HG03520 (cell line): Measurements from ENCODE around the gene TMEM255B.

Experiments
- ATAC-seq: cut with Tn5 transposase; IDR thresholded peaks from one replicate; pipeline ENCODE4 v1.9.1; 2021; ENCODE audit warnings: mild to moderate bottlenecking, moderate library complexity; ENCODE audit not compliant: unreplicated experiment

The TMEM255B gene

DNA sequence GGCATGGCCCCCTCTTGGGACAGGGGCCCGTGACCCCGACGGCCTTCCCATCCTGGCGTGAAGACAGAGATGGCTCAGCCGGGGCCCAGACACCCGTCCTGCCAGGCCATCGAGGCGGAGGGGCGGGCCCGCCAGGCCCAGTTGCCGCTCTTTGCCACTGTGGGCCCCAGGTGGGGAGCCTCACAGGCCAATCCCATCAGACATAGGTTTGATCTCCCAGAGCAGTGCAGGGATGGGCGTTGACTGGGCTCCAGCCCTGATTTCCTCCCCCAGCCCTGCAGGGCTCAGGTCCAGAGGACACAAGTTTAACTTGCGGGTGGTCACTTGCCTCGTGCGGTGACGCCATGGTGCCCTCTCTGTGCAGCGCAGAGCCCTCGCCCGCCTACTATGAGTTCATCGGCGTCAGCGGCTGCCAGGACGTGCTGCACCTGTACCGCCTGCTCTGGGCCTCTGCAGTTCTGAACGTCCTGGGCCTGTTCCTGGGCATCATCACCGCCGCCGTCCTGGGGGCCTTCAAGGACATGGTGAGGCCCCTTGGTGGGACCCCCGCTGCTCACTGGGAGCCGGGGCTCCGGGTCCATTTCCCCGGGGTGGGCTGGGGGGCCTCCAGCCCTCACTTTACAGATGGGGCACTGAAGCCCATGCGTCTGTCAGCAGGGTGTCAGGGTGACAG is 42.4 kb downstream of the TMEM255B start:
- no peak for ATAC-seq

DNA sequence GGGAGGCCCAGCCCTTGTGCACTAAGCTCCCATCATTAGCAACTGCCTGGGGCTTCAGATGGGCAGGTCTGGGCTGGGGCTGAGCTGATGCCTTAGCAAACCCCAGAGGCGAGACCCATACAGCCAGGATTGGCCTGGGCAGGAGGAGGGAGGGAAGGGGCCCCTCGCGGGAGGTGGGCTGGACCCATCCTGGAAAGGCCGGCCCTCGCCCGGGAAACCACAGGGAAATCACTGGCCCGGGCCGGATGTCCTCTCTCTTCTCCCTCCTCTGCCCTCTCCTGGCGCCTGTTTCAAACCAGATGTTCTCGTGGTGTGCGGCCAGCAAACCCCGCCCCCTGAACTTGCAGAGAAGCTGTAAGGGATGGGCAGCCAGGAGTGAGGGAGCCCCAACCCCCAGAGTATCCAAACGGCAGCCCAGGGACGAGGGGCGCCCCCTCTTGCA is 43.1 kb downstream of the TMEM255B start:
- ATAC-seq = no peak

DNA sequence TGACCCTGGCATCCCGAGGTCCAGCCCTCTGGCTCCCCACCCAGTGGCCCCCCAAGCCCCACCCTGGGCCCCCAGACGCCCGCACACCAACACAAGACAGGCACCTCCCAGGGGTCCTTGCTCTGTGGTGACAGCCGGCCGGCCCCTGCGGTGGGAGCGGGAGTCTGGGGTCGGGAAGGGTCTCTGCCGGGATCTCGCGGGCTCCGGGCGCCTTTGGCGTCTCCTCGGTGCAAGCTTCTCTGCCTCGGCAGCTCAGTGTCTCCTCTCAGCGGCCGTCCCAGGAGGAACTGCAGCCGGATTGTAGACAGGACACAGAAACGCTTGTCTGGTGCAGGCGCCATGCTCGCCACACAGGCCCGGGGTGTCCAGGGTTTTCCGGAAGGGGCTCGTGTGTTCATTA is 43.7 kb downstream of the TMEM255B start:
- ATAC-seq = no peak

DNA sequence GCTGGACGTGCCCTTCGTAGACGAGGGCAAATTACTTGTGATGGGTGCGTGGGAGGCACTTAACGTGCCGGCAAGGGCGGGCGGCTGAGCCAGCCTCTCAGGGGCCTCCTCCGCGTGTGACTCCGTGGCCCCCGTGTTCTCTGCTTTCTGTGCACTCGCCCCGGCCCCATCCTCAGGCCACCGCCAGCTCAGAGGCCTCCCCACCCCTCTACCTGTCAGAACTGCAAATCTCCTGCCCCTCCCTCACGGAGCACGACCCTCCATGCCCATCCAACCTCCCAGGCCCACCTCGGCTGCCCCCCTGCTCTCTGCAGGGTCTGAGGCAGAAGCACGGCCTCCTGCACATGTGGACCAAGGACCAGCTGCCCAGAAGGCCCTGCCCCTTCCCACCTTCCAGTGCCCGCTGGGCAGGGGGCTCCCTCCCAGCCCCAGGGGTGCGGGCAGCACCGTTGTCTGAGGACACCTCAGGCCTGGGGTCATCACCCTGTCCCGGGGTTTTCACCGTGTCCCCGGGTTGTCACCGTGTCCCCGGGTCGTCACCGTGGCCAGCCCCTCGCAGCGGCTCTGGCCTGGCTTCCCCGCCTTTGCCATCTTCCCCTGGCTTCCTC is 44.5 kb downstream of the TMEM255B start:
- ATAC-seq = no peak

DNA sequence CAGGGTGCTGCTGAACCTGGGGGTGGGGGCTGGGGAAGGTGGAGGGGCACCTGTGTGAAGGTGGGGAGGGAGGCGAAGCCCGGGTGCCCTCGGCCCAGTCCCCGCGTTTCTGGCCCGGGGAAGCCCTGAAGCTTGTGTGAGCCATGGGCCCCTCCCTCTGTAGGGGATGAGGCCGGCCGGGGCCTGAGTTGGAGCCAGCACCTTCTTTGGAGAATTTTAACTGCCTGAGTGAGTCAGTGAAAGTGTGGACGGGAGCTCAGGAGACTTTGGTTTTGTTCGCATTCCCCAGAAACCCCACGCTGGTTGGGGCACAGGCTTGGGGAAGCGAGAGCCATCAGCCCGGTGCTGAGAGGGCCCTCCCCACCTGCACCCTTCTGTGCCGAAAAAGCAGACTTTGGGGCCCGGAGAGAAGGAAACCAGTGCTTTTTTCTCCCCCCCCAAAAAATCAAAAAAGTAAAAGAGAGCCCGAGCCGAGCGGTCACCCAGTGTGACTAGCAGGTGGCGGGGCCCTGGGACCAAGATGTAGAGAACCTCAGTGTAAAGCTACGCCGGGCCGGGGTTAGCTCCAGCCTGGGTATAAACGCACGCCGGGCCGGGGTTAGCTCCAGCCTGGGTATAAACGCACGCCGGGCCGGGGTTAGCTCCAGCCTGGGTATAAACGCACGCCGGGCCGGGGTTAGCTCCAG is 45.1 kb downstream of the TMEM255B start:
- ATAC-seq = no peak

DNA sequence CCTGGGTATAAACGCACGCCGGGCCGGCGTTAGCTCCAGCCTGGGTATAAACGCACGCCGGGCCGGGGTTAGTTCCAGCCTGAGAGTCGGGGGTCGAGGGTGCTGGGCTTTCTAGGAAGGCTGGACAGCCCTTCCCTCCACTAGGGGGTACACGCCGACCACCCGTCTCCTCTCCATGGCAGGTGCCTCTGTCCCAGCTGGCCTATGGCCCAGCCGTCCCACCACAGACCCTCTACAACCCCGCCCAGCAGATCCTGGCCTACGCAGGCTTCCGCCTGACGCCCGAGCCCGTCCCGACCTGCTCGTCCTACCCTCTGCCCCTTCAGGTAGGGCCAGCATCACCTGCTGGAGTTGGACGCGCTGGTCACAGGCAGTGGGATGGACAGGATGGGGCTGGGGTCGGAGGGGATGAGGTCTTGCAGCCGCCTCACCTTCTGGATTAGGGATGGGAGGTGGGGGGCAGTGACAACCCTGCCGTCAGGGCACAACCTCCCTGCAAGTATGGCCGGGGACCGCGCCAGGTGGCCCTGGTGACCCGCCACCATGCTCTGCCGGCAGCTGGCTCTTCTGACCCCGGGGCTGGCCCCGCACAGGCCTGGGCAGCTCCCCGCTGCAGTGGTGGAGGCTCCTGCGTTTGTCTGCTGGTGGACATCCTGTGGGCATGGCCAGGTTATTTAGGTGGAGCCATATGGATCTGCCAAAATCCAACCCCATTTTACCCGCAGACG is 45.8 kb downstream of the TMEM255B start:
- no peak for ATAC-seq

DNA sequence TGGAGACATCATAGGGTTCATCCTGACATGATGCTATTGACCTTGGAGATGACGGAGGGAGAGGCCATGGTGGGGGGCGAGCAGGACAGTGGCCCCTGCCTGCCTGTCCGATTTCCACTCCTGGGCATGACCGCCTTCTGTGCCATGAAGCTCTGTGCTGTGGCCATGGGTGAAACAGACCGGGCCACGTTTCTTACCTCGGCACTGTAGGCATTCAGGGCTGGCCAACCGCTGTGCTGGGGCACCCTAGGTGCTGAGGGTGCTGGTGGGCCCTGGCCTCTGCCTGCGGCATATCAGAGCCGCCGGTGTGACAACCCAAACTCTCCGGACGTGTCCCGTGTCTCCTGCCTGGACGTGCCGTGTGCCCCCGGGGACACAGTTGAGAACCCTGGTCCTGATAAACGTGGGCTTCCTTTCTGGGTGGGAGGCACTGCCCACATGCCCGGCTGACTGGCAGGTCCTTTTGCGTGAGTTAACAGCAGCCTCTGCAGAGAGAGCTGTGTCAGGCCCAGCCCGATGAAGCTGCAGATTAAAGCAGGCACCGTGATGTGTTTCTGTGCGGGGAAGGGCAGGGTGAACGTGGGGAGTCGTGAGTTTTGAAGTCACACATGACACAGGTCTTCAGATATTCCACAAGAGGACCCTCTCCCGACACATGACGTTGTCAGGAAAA is 46.5 kb downstream of the TMEM255B start:
- no peak for ATAC-seq

DNA sequence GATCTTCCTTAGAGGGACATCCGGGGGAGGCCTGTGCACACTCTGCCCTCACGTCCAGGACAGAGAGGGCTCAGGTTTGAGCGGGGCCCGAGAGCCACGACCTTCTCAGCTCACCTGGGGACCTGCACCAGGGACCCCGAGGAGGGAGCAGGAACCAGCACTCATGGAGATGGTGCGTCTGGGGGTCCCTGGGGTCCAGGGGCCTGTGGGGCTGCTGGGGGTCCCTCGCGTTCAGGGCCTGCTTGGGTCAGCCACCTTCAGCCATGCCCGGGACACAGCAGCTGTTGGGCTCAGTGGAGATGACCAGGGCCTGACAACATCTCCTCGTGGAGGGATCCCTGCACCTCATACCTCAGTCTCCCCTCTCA is 47.1 kb downstream of the TMEM255B start:
- ATAC-seq = no peak

DNA sequence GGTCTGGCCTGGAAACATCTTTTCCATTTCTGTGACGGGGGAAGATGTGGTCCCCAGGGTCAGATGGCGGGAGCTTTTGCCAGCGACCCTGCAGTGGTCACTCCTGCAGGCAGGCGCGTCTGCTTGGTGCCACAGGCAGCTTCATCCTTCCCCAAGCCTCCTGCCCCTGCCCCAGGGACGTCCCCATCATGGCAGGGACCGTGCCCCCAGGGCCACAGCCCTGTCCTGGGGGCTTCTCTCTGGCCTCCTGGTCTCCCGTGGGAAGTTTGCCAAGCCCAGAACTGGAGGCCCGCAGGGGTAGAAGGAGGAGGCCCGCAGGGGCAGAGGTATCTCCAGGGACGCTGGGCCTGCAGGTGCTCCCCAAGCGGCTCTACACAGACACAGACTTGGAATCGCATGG is 47.5 kb downstream of the TMEM255B start:
- ATAC-seq = no peak

DNA sequence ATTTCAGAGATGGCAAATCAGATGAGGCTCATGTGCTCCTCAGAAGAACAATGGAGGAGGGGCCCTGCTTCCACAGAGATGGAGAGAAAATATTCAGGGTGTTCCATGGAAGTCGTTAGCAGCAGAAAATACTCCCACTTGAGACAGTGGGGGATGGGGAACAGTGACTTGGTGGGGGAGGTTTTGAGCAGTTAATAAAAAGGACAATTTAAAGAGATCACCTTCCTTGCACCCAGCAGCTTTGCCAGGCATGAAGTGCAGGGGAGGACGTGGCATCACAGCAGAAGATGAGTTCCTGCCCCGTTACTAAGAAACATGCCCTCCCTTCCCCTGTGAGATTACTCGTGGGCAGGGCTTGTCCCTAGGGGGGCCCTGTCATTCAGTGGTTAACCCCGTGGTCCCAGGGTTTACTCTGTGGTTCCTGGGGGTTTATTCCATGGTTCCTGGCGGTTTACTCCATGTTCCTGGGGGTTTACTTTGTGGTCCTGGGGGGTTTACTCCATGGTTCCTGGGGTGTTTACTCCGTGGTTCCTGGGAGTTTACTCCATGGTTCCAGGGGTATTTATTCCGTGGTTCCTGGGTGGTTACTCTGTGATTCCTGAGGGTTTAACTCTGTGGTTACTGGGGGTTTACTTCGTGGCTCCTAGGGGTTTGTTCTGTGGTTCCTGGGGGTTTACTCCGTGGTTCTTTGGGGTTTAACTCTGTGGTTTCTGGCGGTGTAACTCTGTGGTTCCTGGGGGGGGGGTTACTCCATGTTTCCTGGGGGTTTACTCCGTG is 49.2 kb downstream of the TMEM255B start:
- no peak for ATAC-seq

DNA sequence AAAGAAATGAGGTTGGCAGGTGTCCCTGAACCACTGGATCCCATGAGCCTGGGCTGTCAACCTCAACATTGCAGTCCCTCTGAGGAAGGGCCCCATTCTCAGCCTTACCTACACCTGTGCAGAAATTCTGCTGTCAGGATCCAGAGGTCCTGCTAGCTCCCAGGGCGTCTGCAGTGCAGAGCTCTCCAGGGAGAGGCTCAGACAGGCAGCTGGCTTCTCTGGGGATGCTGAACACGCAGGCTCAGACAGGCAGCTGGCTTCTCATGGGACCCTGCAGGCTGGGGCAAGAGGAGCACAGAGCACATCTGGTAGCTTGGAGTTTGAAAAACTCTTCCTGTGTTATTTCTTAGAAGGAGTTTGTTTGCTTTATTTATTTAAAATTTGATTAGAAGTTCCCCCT is 50.9 kb downstream of the TMEM255B start:
- no peak for ATAC-seq

DNA sequence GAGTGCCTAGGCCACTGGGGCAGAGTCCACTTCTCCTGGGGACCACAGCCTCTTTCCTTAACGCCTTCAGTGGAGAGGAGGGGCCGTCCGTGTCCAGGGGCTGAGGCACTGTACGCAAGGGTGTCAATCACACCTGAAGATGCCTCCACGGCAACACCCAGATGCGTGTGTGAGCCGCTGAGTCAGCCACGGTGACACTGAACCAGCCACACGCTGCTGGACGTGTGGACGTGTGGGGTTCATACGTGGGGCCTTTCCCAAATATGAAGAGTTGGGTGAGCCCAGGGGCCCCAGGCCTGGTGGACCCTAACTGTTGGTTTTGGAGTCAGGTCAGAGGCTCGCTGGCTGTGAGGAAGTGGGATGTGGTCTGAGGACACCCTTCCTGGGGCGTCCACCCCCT is 51.6 kb downstream of the TMEM255B start:
- no peak for ATAC-seq

DNA sequence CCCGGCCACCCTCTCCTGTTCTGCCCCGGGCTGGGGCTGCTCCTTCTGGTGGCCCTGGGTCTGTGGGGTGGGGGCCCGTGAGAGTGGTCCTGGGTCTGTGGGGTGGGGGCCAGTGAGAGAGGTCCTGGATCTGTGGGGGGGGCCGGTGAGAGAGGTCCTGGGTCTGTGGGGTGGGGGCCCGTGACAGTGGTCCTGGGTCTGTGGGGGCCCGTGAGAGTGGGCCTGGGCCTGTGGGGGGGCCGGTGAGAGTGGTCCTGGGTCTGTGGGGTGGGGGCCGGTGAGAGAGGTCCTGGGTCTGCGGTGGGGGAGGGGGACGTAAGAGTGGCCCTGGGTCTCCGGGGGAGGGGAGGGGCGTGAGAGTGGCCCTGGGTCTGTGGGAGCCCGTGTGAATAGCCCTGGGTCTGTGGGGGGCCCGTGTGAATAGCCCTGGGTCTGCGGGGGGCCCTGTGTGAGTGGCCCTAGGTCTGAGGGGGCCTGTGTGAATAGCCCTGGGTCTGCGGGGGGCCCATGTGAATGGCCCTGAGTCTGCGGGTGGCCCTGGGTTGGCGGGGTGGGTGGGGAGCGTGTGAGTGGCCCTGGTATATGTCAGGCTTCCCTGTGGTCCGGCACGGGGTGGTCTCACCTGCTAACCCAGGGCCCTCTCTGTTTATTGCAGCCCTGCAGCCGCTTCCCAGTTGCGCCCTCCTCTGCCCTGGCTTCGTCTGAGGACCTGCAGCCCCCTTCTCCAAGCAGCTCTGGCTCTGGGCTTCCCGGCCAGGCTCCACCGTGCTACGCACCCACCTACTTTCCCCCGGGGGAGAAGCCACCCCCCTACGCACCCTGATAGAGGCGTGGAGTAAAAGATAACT is 52.3 kb downstream of the TMEM255B start:
- ATAC-seq = no peak

DNA sequence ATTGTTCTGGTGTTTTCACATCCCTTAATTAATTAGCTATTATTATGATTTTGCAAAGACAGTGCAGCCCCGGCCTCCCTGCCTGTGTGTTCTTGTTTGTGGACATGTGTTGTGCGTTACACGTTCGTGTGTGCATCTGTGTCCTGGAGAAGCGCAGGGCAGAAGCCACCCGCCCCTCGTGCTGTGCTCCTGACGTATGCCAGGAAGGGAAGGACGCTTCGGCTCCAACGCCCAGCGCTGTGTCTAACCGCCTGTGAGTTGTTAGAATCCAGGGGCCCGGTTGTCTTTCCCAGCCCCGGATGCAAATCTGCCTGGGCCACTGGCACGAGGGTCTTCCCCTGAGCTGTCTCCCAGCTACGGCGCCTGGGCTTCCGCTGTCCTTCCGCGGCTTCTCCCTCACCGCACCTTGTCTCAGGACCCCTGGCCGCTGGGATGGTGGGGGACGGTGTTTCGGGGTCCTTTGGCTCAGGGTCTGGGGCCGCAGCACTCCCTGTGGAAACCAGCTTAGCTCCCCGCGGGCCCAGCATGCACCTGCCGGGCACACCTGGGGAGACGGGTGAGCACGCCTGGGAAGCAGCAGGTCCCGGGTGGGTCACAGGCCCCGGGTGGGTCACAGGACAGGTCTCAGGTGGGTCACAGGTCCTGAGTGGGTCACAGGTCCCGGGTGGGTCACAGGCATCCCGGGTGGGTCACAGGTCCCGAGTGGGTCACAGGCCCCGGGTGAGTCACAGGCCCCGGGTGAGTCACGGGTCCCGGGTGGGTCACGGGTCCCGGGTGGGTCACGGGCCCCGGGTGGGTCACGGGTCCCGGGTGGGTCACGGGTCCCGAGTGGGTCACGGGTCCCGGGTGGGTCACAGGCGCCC is 53.4 kb downstream of the TMEM255B start:
- no peak for ATAC-seq

DNA sequence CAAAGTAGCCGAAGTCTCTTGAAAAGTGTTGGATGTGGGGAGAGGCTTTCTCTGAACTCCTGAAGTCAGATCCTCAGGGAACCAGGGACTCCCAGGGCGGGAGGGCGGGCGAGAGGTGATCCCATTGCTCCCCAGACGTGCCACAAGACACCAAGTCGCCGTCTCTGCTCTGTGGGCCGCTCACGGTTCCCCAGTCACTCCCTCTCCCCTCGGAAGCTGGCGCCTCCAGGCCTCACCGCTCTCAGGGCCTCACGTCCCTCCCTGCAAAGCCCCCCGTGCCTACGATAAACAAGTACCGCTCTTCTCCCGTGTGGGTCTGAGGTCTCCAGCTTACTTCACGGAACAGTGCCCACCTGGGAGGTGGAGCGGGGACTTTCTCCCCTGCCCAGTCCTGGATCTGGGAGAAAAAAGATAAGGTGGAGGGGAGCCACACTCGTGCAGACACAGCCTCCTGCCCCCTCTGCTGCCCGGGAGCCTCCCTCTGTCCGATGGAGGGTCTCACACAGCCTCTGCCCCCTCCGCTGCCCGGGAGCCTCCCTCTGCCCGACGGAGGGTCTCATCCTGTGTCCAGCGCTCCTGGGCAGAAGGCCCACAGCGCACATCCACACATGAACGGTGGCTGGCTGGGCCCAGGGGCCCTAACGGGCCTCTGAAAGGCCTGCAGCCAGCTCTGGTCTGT is 54.2 kb downstream of the TMEM255B start:
- ATAC-seq = no peak

DNA sequence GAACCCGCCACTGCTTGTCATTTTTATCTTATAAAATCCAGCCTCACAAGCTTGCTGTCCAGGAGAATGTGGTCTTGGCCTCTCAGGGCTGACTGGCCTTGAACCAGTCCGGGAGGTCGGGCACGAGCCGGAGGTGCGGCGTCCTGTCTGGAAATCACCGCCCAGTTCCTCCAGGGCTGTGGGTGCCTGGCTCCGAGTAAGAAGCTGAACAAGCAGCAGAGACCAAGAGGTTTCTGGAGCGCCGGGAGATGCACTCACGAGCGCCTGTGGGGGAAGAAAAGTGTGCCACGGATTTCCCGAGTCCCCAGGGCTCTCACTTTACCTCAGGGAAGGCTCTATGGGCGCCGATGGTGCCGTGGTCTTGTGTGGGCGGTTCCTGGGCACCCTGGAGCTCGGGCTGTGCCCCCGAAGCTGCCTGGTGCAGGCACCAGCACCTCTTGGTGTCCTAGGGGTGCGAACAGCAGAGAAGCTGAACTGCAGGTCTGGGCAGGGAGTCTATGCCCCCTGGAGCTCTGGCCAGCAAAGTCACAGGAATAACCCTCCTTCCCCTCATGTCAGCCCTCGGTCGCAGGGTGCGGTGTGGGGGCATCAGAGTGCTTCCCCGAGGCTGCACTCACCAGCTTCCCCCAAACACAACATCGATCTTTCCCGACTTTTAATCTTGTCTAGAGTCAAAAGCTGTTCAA is 54.9 kb downstream of the TMEM255B start:
- ATAC-seq = no peak

DNA sequence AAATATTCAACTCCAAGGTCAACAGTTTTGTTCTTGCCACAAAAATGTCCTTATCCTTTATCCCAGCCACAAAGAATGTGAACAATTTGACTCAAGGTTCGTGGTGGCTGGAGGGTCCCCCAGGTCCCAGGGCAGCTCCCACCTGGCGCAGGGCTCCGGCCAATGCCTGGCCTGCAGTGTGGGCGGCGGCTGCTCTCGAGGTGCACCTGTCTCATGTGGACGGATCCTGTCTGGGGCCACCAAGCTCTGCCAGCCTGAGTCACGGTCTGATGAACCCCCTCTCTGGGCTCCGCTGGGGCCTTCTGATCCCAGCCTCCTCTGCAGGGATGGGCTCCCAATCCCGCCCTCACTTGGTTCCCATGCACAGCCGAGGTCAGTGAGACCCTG is 55.4 kb downstream of the TMEM255B start:
- ATAC-seq = no peak
